Stimulated activated CD4-positive, alpha-beta T cell treated with anti-CD3 and anti-CD28 coated beads, Interleukin-15, amount 100 ng/mL, for 48 hours (primary cell): ENCODE data around the gene FBXO2.

Experiments used
- DNase-seq, 2 donors: peaks; one replicate each; pipeline ENCODE4 v3.0.0-alpha.2; 2020; ENCODE audit warnings: low read depth in 2 of 2

Gene FBXO2

GRCh38 chr1:11682287-11682771 lies 28.1 kb upstream of the FBXO2 start:
- DNase-seq = no peak

GRCh38 chr1:11681071-11681771 lies 27.0 kb upstream of the FBXO2 start, which contains the start of gene MAD2L2:
Gene MAD2L2, minus strand, starts transcription at chr1:11681148. Its CDS starts 547 bp downstream, at chr1:11680601.
- DNase-seq = peak; percentile 76 to 90

- no peak for DNase-seq
Measured at GRCh38 chr1:11680270-11681070, 26.2 kb upstream of the FBXO2 start.

- DNase-seq = no peak
Measured at GRCh38 chr1:11678442-11678841, 24.2 kb upstream of the FBXO2 start.

GRCh38 chr1:11676386-11677103 lies 22.3 kb upstream of the FBXO2 start:
- no peak for DNase-seq

DNA sequence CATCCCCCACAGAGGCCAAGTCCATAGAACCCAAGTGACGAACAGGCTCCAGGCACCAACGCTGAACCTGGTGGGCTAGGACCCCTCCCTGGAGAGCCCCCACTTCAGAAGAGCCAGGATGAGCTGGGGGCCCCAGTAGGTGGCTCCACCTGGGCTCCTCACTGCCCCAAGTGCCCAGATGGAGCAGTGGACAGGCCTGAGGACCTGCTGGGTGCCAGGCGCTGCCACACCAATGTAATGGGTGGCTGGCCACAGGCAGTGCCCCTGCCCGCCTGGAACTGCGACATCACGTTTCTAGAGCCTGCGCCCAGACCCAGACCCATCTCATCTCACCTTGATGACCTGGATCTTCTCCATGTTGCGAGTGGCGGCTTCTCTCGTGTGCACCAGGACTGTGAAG lies 21.1 kb upstream of the FBXO2 start:
- no peak for DNase-seq

- DNase-seq = no peak
Measured at GRCh38 chr1:11674488-11674887, 20.3 kb upstream of the FBXO2 start.

DNA sequence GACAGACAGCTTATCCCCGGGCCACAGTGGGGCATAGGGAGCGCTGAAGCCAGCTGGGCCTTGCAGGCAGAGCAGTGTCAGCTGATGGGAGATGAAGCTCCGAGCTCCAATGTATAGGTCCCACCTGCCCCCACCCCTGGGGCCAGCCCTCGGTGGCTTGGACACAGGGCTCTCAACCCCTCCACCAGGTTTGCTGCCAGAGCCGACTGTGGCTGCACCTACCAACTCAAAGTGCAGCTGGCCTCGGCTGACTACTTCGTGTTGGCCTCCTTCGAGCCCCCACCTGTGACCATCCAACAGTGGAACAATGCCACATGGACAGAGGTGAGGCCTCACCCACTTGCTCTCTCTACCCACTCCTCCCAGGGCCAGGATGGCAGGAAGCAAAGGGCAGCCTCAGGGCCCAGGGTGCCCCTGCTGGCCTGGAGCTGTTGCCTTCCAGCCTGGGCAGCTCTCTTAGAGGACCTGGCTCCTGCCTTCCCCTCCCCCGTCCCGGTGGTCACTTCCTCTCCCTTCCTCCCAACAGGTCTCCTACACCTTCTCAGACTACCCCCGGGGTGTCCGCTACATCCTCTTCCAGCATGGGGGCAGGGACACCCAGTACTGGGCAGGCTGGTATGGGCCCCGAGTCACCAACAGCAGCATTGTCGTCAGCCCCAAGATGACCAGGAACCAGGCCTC lies 19.0 kb upstream of the FBXO2 start:
- no peak for DNase-seq

DNA sequence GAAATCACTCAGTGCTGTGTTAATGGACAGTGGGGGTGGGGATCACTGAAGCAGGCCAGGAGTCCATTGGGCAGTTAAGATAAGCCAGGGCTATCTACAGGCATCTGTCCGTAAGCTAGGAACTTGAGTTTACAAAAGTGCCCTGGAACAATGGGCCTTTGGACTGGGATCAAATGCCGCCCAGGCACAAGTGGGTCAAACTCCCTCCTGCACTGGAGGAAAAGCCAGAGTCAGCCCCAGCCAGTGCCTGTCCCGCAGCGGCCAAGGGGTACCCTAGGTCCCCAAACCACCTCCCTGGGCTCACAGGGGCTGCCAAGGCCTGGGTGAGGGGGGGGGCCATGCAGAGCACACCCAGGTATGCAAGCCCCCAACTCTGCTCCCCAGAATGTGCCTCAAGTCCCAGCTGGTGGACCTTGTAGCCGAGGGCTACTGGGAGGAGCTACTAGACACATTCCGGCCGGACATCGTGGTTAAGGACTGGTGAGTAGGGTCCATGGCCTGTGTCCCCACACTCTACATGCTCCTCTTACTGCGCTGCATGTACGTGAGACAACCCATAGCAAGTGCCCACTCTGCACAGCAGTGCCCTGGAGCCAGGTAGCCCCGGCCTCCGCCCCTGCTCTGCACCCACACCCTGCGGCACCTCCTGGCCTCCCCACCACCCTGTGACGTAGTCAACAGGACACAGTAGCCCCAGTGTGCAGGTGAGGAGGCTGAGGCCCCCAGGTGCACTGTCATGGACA lies 17.5 kb upstream of the FBXO2 start:
- DNase-seq = no peak

DNA sequence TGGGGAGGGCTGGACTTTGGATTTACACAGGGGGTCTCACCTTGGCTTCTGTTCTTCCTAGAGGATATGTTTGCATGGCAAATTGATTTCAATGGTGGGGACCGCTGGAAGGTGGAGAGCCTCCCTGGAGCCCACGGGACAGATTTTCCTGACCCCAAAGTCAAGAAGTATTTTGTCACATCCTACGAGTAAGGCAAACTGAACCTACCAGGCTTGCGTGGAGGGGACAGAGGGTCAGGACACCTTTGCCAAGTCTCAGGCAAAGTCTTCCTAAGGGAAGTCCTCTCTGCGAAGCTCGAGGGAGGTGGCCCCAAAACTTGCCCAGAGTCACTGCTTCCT lies 16.9 kb upstream of the FBXO2 start:
- no peak for DNase-seq

DNA sequence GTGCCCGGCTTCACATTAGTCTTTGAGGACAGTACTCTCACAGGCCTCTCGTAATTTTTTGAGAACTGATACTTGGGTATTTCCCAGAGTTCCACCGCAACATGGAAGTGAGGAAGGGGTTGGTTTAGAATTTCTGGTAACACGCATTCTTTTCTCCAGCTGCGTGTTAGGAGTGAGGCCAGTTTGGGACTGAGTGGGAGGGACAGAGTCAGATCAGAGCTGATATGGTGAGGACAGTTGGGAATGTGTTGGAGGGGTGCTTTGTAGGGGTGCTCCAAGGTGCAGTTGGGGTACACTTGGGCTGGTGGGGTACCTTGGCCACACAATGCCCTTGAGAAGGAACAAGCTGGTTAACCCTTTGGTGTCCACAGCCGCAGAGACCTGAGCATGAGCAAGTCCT lies 16.5 kb upstream of the FBXO2 start:
- DNase-seq = no peak

GRCh38 chr1:11668516-11668915 lies 14.3 kb upstream of the FBXO2 start:
- no peak for DNase-seq

DNA sequence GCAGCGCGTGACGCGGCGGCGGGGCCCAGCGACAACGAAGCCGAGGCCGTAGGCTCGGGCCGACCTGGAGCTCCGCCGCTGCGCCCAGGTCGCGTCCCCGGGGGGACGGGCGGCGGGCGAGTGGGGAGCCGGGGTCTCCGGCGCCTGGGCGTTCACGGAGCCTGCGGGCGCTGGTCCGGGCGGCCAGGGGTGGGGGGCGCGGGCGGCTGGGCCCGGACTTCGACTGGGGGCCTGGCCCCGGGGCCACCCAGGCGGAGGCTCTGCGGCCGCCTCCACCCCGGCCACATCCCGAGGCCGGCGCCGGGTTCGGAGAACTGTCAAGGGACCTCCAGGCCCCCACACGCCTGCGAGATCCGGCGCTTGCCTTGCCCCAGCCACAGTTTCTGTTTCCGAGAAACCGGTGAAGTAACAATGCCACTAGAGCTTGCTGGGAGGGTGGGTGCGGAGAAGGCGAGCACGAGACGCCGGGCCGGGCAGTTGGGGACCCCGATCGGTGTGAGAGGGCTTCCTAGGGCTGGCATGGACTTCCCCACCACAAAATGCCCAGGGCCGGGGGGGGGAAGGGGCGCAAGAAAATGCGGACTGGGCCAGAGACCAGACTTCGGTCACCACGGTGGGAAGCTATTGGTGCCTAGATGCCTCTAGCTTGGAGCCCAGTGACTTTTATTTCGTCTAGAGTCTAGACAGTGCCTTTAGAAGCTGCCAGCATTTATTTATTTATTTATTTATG lies 10.3 kb upstream of the FBXO2 start:
- DNase-seq = no peak

DNA sequence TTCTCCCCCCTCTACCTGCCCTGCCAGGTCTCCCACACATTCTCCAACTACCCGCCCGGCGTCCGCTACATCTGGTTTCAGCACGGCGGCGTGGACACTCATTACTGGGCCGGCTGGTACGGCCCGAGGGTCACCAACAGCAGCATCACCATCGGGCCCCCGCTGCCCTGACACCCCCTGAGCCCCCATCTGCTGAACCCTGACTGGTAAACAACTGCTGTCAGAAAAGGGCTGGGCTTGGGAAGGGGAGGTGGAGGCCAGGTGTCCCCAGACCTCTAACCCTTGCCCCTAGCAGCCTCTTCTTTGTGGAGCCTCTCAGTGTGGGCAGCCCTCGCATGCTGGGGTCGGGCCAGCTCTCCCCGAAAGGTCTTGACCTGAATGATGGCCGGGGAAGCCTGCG lies 6.9 kb upstream of the FBXO2 start:
- no peak for DNase-seq

GRCh38 chr1:11659748-11660147 lies 5.5 kb upstream of the FBXO2 start:
- DNase-seq = no peak

GRCh38 chr1:11658542-11658941 lies 4.3 kb upstream of the FBXO2 start:
- DNase-seq = no peak

- DNase-seq = no peak
Measured at GRCh38 chr1:11657654-11658053, 3.4 kb upstream of the FBXO2 start.

- DNase-seq = no peak
Measured at GRCh38 chr1:11654939-11655808, 945 bp upstream of the FBXO2 start.

GRCh38 chr1:11653861-11654136 lies 430 bp downstream of the FBXO2 start:
- DNase-seq = no peak
